Measurements from ENCODE around the gene PTPRN2.

The PTPRN2 gene

DNA sequence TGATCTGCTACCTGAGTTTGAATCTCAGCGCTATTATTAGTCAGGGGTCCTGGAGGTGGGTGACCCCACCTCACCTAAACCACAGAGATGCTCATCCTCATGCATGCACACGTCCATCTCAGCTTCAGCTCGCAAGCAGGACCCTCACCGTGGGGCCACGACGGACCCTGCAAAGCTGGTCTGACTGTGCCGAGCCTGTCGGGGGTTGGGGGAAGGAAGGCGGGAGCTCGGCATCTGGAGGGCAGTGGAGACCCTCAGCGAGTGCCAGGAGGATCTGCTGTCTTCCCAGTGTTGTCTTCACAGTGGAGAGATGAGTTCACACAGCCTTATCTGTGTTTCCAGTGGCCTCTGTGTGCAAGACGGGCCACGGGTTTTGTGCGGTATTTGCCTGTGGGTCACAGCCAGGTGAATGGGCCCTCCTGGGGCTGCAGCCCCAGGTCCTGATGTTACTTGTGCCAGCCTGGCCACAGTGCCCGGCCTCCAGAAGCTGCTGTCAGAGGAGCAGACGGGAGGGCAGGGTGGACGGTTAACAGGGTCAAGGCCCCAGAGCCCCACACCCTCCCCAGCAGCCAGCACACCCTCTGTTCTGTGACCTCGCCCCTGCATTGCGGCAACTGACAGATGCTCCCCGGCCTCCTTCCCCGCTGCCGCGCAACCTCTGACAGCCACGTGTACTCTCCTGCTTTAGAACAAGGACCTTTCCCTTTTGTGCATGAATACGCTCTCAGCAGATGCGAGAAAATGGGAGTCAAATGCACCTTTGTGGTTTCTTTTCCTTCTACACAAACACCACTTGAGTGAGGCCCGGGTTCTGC is 722.1 kb downstream of the PTPRN2 start:
- TF ChIP-seq, protein P1, sequence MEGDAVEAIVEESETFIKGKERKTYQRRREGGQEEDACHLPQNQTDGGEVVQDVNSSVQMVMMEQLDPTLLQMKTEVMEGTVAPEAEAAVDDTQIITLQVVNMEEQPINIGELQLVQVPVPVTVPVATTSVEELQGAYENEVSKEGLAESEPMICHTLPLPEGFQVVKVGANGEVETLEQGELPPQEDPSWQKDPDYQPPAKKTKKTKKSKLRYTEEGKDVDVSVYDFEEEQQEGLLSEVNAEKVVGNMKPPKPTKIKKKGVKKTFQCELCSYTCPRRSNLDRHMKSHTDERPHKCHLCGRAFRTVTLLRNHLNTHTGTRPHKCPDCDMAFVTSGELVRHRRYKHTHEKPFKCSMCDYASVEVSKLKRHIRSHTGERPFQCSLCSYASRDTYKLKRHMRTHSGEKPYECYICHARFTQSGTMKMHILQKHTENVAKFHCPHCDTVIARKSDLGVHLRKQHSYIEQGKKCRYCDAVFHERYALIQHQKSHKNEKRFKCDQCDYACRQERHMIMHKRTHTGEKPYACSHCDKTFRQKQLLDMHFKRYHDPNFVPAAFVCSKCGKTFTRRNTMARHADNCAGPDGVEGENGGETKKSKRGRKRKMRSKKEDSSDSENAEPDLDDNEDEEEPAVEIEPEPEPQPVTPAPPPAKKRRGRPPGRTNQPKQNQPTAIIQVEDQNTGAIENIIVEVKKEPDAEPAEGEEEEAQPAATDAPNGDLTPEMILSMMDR (IDR thresholded peaks at IDR 0.05; ENCODE audit: low read depth, low read length), result no peak
- H3K4me3 ChIP-seq (ENCODE audit: low read depth, low read length), result no peak overlapping the region

DNA sequence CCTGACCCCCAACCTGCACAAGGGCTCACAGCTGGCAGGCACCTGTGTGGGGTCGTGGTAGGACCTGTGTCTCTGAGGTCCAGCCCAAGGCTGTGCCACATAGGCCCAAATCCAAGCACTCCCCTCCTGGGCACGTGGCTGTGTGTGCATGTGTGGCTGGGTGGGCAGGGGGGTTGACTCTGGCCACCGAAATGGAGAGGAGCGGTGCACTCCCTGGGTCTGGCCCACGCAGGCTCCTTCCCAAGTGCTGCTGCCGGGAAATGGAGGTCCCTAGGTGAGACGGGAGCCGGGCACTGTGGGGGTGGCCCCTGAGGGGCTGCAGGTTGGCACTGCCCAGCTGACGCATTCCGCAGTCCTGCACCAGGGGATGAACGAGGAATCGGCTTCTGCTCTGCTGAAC is 722.7 kb downstream of the PTPRN2 start:
- no peak overlapping the region for H3K4me3 ChIP-seq (ENCODE audit: low read depth, low read length)
- TF ChIP-seq, protein P1 (IDR thresholded peaks at IDR 0.05; ENCODE audit: low read depth, low read length), result no peak

DNA sequence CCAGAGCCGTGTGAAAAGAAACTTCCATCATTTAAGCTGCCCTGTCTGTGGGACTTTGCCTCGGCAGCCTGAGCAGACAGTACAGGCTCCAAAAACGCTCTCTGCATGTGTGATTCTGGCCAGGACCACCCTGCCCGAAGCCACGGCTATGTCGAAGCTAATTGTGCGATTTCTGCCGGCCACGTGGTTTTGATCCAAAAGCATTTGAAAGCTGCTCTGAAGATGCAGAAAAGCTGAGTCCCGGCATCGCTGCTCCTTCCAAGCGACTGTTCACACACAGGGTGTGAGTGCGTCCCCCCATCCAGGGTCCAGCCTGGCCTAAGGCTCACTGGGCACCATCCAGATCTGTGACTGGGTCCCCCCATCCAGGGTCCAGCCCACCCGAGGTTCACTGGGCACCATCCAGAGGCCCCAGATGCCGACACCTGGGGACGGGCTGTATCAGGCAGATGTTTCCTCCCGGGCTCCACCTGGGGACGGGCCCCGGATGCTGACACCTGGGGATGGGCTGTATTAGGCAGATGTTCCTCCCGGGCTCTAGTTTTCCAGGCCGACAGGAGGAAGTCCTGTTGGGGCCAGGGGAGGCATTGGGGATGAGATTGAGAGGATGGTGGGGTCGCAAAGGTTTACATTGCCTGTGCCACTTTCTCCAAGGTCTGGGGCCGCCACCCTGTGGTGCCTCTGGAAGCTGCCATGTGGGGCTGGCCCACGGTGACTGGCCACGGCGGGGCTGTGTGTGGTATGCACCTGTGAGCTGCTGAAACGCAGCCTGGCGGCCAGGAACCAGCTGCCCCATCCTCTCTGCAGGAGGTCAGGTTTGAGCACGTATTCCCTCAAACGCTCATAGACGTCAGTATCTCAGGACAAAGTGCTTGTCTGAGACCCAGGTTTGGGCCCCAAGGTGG is 723.5 kb downstream of the PTPRN2 start:
- TF ChIP-seq, protein P1 (IDR thresholded peaks at IDR 0.05; ENCODE audit: low read depth, low read length), result no peak
- no peak overlapping the region for H3K4me3 ChIP-seq (ENCODE audit: low read depth, low read length)

DNA sequence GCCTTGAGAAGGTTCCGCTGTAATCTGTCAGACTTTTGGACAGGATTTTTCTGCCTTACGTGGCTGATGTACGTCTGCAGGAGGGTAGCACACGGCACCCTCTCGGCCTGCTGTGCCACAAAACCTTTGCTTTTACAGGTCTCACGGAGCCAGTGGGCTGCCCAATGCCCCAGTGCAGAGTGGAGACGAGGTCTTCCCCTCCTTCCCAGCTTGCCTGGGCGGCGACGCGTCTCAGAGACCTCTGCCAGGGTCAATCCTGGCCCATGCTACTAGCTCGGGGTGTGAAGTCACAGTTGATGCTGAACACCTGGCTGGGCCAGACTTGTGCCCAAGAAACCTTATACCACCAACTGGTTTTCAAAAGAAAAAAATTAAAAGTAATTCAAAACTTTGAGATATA is 724.4 kb downstream of the PTPRN2 start:
- TF ChIP-seq, protein P1 (IDR thresholded peaks at IDR 0.05; ENCODE audit: low read depth, low read length), result no peak
- H3K4me3 ChIP-seq (ENCODE audit: low read depth, low read length), result no peak overlapping the region

DNA sequence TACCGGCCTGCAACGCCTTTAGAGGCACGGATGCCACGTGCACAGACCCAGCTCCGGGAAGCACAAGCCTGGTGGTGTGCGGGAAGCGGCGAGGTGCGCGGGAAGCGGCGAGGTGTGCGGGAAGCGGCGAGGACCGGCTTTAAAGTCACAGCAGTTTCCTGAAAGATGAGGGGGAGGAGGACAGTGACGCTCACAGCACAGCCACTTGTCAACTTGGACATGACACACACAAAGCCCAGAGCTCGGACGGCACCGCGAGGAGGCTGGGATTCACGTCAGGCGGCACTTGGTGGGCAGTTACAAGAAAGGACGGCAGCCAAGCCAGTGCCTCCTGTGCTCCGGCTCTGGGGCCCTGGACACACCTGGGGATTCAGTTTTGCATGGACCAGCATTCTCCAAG is 724.9 kb downstream of the PTPRN2 start:
- TF ChIP-seq, protein P1 (IDR thresholded peaks at IDR 0.05; ENCODE audit: low read depth, low read length), result no peak
- no peak overlapping the region for H3K4me3 ChIP-seq (ENCODE audit: low read depth, low read length)

DNA sequence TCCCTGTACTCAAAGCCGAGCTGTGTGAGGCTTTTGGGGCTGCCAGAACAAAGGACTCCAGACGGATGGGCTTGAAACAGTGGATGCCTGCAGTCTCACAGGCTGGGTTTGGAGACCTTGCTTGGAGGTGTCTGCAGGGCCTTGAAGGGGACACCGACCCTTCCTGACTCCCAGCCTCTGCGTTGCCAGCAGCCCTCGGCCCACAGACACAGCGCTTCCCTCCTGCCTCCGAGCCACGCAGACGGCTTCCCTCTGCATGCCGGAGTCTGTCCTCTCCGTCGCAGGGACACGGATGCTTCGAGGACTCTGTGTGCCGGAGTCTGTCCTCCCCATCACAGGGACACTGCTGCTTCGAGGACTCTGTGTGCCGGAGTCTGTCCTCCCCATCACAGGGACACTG is 726.1 kb downstream of the PTPRN2 start:
- TF ChIP-seq, protein P1 (IDR thresholded peaks at IDR 0.05; ENCODE audit: low read depth, low read length), result no peak

DNA sequence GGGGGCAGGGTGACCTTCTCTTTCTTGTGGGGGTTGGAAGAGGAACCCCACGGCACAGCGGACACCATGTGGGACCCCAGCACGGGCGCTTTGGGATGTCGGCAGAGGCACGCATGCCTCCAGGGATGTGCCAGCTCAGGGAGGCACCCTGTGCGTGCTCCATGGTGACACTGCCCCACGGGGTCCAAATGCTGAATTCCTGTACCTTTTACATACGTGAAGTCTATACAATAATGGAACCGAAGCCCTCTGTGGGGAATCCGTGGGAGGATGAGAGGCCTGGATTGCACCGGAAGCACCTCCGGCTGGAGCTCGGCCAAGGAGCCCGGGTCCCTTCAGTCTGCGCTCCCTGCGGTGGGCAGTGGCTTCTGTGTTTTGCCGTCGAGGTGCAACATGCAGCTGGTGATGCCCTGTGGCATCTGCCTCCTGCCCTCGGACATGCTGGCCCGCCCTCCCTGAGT is 726.6 kb downstream of the PTPRN2 start:
- TF ChIP-seq, protein P1 (IDR thresholded peaks at IDR 0.05; ENCODE audit: low read depth, low read length), result no peak
- no peak overlapping the region for H3K4me3 ChIP-seq (ENCODE audit: low read depth, low read length)

More for the DNA sequence above, 726.1 kb downstream of the PTPRN2 start:
- no peak overlapping the region for H3K4me3 ChIP-seq (ENCODE audit: low read depth, low read length)

Data from WI38 (cell line).